HG03135 (cell line): ENCODE results near the gene PDE7B.

ENCODE experiments used
- ATAC-seq: cut with Tn5 transposase; IDR thresholded peaks from one replicate; pipeline ENCODE4 v1.9.1; 2021; ENCODE audit warnings: mild to moderate bottlenecking, moderate library complexity; ENCODE audit not compliant: unreplicated experiment

The PDE7B gene

GRCh38 chr6:136020691-136021090 lies 169.2 kb downstream of the PDE7B start:
- no peak for ATAC-seq

- no peak for ATAC-seq
These were observed 170.8 kb downstream of the PDE7B start for GRCh38 chr6:136022224-136022874.

GRCh38 chr6:136024711-136025110 lies 173.2 kb downstream of the PDE7B start:
- no peak for ATAC-seq

GRCh38 chr6:136025736-136026135 lies 174.2 kb downstream of the PDE7B start:
- ATAC-seq, result no peak

- no peak for ATAC-seq
These were observed 178.6 kb downstream of the PDE7B start for GRCh38 chr6:136030131-136030530.

GRCh38 chr6:136031982-136032381 lies 180.5 kb downstream of the PDE7B start:
- ATAC-seq, result no peak

GRCh38 chr6:136033416-136033815 lies 181.9 kb downstream of the PDE7B start:
- no peak for ATAC-seq

GRCh38 chr6:136034422-136034821 lies 182.9 kb downstream of the PDE7B start:
- no peak for ATAC-seq

GRCh38 chr6:136035378-136036070 lies 184.0 kb downstream of the PDE7B start:
- no peak for ATAC-seq

GRCh38 chr6:136036071-136036380 lies 184.5 kb downstream of the PDE7B start:
- no peak for ATAC-seq

GRCh38 chr6:136036601-136037000 lies 185.1 kb downstream of the PDE7B start:
- no peak for ATAC-seq

- ATAC-seq, result no peak
These were observed 185.9 kb downstream of the PDE7B start for GRCh38 chr6:136037242-136037875.

GRCh38 chr6:136037876-136038460 lies 186.5 kb downstream of the PDE7B start:
- no peak for ATAC-seq

- ATAC-seq, result no peak
These were observed 187.0 kb downstream of the PDE7B start for GRCh38 chr6:136038531-136038930.

- ATAC-seq, result no peak
These were observed 187.7 kb downstream of the PDE7B start for GRCh38 chr6:136039185-136039584.

GRCh38 chr6:136050475-136050874 lies 199.0 kb downstream of the PDE7B start:
- ATAC-seq, result no peak

- no peak for ATAC-seq
These were observed 199.8 kb downstream of the PDE7B start for GRCh38 chr6:136051140-136051775.

GRCh38 chr6:136052031-136052430 lies 200.5 kb downstream of the PDE7B start:
- ATAC-seq, result no peak

- no peak for ATAC-seq
These were observed 207.4 kb downstream of the PDE7B start for GRCh38 chr6:136058852-136059251.

- ATAC-seq, result no peak
These were observed 207.8 kb downstream of the PDE7B start for GRCh38 chr6:136059308-136059707.

GRCh38 chr6:136060052-136060451 lies 208.6 kb downstream of the PDE7B start:
- ATAC-seq, result no peak
